Subcutaneous adipose tissue (tissue), 4 donors: ENCODE results near the gene PPP4R3A. TPM values are rescaled to one million over a fixed set of nuclear protein-coding genes. Genes with fewer than 3 reads are reported as not detected.

ENCODE experiments used
- CTCF ChIP-seq: fragments of 450-650 bp; IDR thresholded peaks from one replicate; pipeline ENCODE4 v1.5.1; 2016; ENCODE audit warnings: low read depth, mild to moderate bottlenecking, control low read depth, antibody characterized with exemption, moderate library complexity
- total RNA-seq, 4 donors: library from RNA; depleted of rRNA; stranded (reverse); fragments of >200 nt; gene quantifications; one replicate each; pipeline ENCODE4 v1.1.0, GENCODE V29; 2016

PPP4R3A gene
- total RNA-seq, 4 donors from 2014 or later, result 57.6 to 93.6 (median 75.6) TPM

GRCh38 chr14:91501951-91502930, 7.9 kb downstream of the PPP4R3A start:
- no peak for TF ChIP-seq CTCF

GRCh38 chr14:91501348-91501747, 8.8 kb downstream of the PPP4R3A start:
- no peak for TF ChIP-seq CTCF

- TF ChIP-seq CTCF, result no peak
Measured at GRCh38 chr14:91496790-91497189, 13.3 kb downstream of the PPP4R3A start.

GRCh38 chr14:91493169-91493568, 16.9 kb downstream of the PPP4R3A start:
- no peak for TF ChIP-seq CTCF

GRCh38 chr14:91484744-91485143, 25.4 kb downstream of the PPP4R3A start:
- no peak for TF ChIP-seq CTCF

- TF ChIP-seq CTCF, result no peak
Measured at GRCh38 chr14:91484186-91484585, 25.9 kb downstream of the PPP4R3A start.

- no peak for TF ChIP-seq CTCF
Measured at GRCh38 chr14:91482263-91483013, 27.7 kb downstream of the PPP4R3A start.
